DMS 273 (cell line): Measurements from ENCODE around the gene CD33.
A peak's percentile ranks its signal among the peaks of the same experiment; 100 is the strongest.

ENCODE experiments used
- DNase-seq: peaks from one replicate; lab custom pipeline; 2025; ENCODE audit not compliant: unreplicated experiment; lab: John Stamatoyannopoulos, UW

Gene CD33

DNA sequence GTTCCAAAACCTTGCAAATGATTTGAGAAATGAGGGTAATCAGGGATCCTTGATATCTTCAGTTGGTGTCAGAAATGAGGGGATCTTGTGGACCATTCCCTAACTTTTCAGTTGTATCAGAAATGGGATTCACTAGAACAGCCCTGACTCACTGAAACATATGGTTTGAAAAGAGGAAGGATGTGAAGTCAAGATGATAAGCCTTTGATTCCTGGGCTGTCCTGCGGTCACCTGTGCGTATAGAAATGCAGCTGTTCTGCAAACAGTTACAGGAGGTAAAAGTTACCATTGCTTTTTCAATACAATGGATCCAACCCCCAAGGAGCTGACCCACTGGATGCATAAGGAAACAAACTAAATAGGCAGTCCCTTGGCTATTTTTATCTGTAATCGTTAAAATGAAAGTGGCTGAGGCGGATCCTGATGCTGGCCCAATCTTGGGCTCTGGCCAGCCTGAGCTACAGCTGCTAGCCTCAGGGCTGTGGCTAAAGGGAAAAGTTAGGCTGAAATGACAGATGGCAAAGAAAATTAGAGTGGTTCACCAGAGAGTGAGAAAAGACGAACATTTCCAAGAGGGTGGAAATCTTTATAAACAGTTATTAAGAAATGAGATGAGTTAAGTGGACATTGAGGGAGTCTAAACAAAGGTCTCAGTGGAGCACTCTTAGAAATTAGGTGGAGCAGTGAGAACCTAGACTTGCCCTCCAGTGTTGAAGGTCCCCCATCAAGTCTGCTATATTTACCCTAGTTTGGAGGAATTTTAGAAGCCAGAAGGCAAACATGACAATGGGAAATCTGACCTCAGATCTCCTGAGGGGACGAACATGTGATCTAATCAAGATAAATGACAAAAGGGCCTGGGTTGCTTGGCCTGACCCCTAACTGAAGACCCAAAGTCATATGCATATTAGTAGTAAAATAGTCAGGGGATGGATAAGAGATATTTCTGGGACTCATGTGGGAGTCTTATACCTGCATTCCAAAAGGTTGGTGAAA, 33.6 kb downstream of the CD33 start:
- DNase-seq: peak; percentile 24

DNA sequence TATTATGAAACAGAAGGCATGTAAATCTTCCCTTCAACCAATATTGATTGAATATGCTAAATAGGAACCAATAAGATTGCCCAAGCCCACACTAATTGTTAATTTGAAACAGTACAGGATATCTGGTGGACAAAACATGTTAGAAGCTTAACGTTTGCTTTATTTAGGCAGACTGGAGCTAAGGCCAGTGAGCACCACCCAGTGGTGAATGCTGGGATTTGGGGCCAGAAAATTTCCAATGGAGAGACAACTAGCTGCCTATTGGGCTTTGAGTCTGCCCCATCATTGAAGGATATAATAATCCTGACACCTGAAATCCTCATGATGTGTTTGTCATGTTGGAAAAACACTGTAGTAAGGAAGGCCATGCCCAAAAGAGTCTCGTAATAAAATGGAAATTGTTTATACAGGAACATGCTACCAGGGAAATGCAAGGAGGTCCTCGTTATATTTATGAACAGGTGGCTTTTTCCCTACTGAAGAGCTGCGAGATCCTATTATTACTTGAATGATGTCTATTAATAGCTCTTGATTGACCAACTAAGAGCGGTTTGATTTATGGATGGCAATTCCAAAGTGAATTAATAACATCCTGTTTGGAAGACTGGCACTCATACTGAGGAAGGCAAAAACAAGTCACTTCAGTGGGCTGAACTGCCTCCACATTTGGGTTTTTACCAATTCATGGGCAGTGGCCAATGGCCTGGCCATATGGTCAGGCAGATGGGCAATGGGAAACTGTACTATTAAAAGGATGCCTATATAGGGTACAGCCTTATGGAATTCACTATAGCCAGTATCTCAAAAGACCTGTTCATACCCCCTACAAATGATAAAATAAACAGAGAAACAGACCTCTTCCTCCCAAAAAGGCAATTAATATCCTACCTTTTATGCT, 34.7 kb downstream of the CD33 start:
- peak; percentile 68 for DNase-seq

DNA sequence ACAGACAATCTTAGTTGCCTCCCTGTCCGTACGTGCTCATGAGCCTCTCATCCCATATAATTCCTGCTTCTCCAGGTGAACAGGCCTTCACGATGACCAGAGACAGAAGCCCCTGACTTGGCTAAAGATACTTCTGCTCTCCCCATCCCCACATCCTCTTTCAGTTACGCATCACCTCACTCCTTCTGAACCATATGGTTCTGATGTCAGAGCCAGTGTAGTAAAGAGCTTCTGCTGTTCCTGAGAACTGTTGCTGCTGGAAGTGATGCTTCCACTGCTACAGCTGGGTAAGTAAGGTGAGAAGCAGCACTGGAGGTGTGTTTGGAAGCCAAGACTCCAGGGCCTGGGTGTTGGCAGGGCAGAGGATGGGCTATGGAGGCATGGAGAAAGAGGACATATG, 38.9 kb downstream of the CD33 start:
- no peak for DNase-seq

DNA sequence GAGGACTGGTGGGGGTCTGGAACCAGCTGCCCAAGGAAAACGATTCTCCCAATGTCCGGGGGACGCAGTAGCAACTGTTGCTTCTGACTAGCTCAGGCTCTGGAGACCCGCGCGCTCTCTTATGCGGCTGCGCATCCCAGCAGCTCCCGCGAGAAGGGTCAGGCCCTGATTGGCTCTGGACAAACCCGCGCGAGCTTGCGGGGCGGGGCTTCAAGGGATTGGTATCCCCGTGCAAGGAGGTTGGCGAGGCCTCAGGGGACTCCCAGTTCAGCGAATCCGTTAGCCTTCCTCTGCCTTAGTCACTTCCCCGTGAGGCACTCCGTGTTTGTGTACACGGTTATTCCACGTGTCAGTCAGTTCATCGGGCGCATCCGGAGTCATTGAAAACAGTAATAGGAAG, 46.2 kb downstream of the CD33 start:
- no peak for DNase-seq

DNA sequence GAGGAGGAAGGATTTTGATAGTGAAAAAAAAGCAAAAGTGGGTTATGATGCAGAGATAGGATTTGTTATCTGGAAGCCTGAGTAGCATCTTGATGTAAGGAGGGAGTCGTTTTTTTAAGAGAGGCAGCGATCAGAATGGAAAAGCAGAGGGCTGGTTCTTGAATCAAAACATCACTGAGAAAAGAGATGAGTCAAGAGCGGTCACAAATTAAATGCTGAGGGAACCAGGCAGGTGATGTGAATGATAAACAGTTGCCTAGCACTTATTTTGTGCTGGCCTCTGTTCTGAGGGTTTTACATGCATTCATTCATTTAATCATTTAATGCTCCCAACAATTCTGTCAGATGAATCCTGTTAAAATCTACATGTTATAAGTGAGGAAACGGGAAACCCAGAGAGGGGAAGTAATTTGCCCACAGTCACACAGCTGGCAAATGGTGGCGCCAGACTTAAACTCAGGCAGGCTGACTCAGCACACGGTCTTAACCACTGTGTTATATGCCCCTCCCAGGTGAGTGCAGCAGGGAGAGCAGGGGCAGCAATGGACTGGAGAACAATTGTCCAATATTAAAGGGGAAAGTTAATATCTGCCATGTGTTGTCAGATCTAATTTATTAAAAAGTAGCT, 47.4 kb downstream of the CD33 start:
- DNase-seq: no peak

DNA sequence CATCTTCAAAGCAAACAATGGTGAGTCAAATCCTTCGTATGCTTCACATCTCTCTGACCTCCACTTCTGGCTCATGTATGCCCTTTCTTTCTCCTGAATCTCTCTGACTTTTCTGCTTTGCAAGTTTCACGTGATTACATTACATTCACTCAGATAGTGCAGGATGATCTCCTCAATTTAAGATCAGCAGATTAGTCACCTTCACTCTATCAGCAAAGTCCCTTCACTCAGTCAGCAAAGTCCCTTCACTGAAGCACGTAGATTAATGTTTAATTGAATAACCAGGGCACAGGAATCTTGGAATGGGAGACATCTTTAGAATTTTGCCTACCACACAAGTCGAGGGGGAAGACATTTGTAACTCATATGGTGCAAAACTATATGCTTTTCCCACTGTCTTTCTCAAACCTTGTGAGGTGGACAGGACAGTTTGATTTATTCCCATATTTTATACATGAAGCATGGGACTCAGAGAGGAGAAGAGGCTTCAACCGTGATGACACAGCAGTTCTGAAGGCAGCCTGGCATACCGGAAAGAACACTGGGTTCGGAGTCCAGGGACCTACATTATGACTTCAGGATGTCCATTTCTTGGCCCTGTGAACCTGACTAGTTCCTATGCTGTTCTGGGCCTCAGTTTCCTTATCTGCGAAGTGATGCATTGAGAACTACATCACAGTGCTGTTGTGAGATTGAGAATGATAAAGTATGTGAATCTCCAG, 49.3 kb downstream of the CD33 start:
- no peak for DNase-seq

DNA sequence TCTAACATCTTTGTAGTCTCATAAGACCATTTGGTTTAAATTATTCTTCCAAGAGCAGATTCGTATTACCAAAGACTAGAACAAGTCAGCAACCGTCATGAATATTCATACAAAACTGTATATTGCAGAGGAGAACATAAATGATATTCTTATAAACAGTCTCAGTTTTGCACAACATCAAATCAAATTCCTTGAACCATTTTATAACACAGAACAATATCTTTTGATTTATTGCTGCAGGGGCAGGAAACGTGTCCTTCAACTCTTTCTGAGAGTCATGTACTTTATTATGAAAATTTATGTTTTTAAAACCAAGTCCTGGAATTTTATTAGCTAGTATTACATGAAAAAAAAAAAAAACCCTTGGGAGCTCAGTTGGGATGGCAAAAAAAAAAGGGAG, 52.2 kb downstream of the CD33 start:
- no peak for DNase-seq

DNA sequence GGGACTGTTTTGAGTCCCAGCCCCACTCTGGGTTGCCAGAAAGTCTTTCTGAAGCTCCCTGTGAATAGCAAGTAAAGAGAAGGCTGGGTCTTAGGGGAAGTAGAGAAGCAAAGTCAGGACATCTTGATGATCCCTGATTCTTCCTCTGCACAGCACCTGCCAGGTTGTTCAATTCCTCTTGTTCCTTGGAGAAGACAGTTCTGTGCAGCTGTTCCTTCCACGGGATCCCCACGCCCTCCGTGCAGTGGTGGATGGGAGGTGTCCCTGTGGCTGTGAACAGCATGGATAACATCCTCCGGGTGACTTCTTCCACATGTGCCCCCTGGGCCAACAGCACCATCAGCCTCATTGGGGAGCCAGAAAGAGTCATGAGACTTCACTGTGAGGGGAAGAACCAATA, 57.5 kb downstream of the CD33 start:
- DNase-seq: no peak

DNA sequence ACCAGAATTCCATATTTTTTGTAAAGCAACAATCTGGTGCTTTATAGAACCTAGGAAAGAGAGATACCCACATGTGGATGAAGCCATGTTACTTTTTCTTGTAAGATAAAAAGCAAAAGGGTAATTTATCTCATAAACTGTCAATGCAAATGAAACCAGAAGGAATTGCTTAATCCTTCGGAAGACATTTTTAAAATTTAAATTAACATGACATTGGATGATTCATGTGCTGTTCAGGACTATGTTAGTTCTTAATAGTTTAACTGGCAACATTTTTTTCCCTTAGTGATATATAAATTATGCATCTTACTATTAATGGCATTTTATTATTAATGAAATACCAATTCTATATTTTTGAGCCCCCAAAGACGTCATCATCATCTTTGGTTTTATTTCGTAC, 60.8 kb downstream of the CD33 start:
- no peak for DNase-seq
